Left renal cortex interstitium (tissue), 4 donors: ENCODE data around the gene FAM219A. TPM values are rescaled to one million over a fixed set of nuclear protein-coding genes. Genes with fewer than 3 reads are reported as not detected.

Experiments used
- DNase-seq, 4 donors: peaks; one replicate each; pipeline ENCODE4 v3.0.0-alpha.2; 2013; ENCODE audit warnings: low read depth in 4 of 4, low spot score in 2 of 4, missing footprints in 1 of 4
- polyA plus RNA-seq, 4 donors: library from polyadenylated mRNA; unstranded; fragments of 120-200 nt; gene quantifications; one replicate each; pipeline ENCODE4 v1.2.1, GENCODE V29; 2013; ENCODE audit not compliant: insufficient read length in 4 of 4

The FAM219A gene, protein sequence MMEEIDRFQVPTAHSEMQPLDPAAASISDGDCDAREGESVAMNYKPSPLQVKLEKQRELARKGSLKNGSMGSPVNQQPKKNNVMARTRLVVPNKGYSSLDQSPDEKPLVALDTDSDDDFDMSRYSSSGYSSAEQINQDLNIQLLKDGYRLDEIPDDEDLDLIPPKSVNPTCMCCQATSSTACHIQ
- 10 to 100 TPM; 12.9 to 15.2 (median 13.4) TPM for polyA plus RNA-seq

DNA sequence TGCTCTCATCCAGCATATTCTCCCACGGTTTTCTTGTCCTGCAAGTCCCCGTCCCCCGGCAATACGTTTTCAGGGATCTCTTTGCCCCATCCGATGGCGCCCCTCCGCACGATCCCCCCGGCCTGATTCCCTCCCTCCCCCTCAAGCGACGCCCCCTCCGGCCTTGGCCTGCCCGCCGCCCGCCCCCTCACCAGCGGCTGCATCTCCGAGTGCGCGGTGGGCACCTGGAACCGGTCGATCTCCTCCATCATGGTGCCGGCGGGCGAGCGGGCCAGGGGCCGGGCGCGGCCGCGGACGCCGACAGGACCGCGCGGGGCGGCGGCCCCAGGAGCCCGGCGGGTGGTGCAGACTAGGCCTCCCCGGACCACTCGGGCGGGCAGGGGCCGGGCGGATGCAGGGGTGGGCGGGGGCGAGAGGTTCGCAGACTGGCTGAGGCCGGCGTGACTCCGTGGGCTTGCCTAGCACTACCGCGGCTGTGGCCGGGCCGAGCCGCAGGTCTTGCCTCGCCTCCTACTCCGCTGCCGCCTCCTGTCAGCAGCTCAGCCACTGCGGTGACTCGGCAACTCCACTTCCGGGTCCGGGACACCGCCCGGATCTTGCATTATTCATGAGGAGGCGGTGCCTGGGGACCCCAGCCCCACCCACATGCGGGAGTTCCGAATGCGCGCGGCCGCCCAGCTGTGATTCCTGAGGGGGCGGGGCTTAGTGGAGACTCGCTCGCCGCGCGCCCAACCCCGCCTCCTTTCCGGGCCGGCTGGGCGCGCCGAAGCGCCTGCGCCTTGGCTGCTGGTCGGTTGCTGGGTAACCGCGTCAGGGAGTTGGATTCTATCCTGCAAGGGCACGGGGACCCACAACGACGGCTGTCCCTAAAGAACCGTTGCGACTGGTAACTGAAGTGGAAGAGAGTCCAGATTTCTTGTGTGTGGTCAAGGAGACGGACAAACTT, at the start of gene FAM219A, which contains the start of gene DNAI1:
Gene FAM219A, minus strand, starts transcription at position 558 of the 946 bp plus-strand sequence. Its CDS starts 307 bp downstream, at position 251.
Gene DNAI1, plus strand, starts transcription at position 793 of the 946 bp plus-strand sequence. CDS start 201 bp downstream, outside the sequence.
- peak; percentile 90 to 97 (median 94) for DNase-seq

DNA sequence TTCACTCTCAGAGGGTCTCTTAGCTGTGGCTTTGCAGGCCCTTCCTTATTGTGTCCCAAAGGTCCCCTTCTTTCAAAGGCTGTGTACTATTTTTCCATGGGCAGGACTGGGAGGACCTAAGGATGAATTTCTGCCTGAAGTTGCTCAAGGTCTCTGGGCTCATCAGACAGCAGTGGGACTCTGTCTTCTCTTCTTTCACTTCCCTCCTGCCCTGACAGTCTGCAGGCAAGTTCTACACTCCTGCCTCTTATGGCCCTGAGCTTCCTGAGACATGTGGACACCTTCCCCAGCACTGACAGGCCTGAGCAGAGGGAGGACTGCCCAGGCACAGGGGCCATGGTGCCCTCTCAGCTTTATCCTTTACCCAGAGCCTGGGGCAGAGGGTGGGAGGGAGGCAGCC, 49.6 kb upstream of the FAM219A start:
- DNase-seq = no peak

DNA sequence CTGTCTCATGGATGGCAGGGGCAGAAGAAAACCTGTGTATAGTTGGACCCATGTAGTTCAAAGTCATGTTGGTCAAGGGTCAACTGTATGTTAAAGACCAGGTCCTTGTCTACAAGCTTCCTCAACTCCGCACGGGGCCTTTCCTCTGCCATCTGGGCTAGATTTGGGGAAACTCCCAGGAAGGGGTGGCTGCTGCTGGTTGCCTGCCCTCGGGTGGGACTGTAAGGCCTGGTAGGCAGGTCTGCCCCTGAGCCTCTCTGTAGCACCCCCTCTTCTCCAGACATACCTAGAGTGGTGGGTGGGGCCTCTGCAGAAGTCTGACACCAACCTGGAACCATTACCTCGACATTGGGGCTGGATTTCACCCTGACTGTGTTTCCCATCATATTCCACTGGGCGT, 49.2 kb upstream of the FAM219A start:
- no peak for DNase-seq

DNA sequence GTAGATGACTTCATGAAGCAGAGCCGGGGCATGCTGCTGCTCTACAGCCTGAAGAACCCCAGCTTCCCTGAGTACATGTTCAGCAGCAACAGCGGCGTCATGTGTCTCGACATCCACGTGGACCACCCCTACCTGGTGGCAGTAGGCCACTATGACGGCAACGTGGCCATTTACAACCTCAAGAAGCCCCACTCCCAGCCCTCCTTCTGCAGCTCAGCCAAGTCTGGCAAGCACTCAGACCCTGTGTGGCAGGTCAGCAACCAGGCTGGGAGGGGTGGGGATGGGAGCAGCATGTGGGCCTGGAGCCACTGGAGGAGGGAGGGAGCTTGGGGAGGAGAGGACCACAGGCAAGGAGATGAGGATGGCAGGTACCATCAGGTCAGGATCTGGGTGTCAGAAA, 48.3 kb upstream of the FAM219A start:
- DNase-seq = no peak

DNA sequence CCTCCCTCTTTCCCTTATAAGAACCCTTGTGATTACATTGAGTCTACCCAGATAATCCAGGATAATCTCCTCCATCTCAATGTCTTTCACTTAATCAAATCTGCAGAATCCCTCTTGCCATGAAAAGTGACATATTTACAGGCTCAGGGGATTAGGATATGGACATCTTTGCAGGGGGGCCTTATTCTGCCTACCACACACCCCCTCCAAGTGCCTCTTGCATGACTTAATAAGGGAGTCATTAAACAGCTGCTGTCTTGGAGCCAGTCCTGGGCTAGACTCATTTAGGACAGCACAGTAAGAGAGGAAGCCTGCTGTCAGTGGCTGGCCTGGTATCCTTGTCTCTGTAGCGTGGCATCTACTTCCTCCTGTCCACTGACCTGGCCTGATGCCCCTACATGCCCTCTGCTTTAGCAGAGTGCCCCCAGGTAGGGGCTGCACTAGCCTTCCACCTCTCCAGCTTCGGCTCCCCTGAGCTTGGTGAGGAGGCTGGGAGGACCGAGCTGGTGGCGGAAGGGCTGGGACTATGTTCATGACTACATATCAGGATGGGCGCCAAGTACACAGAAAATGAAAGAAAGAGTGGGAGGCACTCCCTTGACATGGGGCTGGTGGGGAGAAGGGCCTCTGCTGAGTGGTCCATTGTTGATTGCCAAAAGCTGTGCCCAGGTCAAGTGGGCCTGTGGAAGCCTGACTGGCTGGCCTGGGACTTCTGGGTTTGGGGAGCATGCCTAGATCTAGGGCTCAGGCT, 47.2 kb upstream of the FAM219A start:
- no peak for DNase-seq

DNA sequence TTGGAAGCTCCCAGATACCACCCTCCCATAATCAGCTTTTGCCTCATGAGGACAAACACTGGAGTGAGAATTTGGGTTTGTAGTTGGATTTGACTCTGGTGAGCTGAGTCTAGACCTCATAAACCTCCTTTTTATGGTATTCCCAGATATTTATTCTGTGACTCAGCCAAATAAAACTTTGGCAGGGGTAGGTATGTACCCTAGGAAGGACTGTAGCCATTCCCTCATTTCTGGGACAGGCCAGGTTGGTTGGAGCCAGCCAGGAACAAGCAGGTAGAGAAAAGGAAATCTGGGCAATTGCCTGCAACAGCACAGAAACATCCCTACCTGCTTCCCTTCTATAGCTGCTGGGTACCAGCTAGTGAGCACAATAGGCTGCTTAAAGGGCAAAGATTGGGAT, 45.0 kb upstream of the FAM219A start:
- no peak for DNase-seq

DNA sequence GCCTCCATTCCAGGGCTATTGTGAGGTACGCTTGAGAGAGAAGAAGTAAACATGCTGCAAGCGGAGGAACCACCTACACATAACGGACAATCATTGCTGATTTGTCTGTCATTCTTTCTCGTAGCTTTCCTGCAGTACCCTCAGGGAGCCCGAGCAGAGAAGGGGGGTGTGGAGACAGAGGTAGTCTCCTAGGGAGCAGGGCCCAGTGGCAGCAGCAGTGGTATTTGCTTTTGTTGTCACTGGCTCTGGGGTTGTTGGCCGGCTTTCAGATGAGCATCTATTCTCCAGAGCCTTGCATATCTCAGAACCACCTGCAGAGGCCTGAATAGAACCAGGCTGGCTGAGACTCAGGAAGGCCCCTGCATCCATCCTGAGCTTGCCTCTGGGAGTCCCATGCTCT, 44.5 kb upstream of the FAM219A start:
- no peak for DNase-seq

DNA sequence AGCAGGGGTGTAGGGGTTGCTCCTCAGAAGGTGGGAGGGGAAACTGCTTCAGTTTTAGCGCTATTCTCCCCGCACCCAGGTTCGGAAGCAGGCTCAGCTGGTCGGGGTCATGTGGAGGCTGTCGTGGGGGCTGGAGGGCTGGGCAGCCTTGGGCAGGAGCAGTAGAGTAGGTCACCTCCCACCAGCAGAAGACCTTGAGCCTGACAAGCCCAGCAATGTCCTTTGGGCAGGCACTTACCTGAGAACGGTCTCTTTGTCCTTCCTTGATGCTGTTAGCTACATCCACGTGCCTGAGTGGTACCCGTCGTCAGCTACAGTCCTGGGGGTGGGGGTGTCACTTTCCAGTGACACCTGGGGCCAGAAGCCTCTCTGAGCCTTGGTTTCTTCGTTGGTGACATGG, 44.1 kb upstream of the FAM219A start:
- no peak for DNase-seq

DNA sequence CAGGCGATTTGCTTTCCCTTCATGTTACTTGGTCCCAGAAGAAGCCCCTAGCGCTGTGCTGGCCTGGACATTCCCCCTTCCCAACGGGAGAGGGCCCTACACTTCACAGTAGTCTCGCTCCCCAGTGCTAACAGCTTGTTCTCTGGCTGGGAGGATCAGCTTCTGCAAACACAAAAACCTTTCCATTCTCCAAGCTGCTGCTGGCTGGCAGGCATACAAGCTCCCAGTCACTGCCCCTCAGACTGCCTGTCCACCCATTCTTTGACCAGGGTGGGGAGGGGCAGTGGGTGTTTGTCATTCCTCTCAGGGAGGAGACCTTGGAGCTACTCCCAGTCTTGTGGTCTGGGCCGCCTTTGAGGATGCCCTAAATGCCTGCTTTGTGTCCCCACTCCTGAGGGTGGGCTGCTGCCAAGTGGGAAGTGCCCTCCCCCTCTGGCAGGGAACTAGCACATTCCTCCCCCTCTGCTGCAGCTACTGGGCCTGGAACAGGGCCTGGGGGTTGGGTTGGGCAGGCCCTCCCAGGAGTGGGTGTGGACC, 43.6 kb upstream of the FAM219A start:
- DNase-seq = no peak

DNA sequence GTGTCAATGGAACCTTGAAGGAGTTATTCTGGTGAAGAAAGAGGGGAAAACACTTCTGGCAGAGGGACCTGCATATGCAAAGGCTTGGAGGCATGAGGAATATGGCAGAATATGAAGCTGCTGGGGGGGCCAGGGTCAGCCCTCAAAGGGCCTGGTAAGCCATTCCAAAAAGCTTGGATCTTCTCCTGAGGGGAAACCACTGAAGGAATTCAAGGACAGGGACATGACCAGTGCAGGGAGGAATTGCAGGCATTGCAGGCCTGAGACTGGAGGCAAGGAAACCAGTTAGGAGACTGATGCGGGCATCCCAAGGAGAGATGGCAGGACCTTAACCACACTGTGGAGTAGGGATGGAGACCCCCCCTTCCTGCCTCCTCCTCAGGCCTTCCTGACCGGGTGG, 43.0 kb upstream of the FAM219A start:
- DNase-seq = no peak

DNA sequence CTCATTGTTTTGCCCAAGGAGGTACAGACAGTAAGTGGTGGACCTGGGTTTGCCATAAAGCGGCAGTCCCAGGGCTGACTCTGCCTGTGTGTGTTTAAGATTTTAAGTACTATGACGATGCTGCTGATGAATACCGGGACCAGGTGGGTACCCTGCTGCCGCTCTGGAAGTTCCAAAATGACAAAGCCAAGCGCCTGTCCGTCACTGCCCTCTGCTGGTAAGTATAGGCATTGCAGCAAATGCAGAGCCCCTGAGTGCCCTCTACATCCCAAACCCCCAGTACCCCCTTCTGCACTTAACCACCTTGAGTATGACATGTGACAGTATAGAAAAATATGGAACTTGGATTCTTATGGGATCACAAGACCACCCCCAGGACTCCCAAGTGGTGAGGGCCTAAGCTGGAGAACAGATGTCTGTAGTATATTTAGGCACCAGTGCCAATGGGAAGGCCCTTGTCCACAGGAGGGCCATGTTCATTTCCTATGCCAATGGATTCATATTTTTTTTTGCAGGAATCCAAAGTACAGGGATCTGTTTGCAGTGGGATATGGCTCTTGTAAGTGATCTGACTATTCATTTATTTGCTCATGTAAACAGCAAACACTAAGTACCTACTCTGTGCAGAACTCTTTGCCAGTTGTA, 42.4 kb upstream of the FAM219A start:
- no peak for DNase-seq

DNA sequence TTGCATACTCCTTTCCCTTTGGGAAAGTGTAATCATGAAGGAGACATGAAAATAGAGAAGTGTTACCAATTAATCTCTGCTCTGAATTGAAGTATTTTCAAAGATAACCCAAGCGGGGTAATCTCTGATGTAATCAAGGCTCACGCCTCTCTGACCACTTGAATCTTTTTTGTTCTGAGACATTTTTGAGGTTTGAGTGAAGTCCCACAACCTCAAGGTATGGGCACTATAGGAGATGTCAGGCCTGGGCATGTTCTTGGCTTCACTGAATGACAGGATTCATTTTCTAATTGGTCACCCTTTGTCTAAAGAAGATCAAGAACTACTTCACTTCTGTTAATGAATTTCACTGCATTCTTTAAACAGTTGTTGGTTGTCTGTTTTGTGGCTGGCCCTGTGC, 40.7 kb upstream of the FAM219A start:
- DNase-seq = no peak

DNA sequence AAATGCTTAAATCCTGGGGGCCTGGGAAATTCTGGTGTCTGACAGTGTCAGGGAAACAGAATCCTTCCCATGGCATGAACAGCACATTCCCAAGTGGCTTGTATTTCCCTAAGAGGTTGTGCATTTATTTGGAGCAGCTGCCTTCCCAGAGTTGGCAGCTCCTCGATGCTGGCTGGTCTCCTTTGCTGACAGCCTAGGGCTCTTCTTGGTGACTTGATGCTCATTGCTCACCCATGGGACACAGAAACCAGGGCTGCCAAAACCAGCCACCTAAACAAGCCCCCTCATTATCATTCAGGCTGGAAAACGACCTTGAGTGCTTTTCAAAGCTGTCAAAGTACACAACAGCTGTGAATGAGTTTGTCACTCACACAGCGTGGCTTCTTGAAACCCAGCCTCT, 40.2 kb upstream of the FAM219A start:
- no peak for DNase-seq

DNA sequence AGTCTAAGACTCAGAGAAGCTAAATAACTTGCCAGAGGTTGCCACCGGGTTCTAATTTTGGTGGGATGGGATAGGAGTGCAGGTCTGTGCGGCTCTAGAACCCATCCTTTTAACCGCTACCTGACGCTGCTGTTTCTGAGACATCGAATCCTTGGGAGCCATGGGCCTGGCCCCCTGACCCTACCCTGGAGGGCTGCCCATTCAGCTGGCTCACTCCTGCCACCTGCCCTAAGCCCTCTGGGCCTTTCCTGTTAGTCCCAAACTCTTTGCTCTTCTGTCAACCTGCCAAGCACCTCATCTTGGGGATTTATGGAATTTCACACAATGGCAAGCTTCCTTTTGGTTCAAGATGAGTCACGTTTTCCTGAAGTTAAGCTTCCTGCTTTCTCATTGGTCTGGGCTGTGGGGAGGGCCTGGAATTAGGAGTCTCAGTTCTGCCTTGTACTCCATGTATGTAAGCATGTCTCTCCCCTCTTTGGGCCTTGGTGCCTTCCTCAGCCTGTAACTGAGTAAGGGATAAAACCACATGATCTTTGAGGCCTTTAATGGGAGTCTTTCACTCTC, 37.9 kb upstream of the FAM219A start:
- no peak for DNase-seq

DNA sequence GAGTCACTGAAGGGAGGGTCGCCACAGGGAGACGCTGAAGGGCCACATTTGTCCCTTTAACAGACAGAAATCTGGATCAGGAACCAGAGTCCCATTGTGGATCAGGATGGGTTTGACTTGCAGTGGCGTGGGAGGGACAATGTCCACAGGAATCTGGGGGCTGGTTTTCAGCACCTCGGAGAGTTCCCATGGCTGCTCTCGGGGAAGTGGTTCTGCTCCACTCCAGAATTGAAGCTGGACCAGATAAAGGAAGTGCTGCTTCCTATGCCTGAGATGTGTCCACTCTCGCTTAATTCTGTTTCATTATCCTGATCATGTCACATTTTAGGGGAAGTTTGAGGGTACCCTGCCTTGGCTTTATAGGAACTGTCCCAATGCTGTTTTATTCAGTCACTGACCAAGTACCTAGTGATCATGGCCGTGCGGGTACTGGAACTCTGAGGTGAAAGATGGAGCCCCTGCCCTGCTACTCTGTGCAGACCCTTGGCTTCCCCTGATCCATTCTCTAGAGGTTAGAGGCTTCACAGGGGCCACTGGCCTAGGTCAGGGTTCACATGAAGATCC, 35.7 kb upstream of the FAM219A start:
- peak in 3 of 4 donors; percentile 35 to 62 (median 42) for DNase-seq

DNA sequence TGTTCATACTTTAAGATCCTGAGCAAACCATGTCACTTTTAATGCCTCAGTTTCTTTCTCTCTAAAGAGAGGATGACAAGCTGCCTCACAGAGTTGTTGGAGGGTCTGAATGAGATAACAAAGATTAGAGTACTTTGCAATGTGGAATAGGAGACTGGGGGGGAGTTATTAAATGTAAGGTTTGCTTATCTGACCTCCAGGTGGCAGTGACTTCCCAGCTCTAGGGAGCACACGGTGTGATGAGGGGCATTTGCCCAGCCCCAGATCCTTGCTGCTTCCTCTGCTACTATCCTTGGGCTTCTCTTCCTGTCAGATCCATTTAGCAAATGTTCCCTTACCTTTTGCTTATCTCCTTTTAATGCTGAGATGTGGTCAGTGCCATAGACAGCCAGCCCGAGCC, 33.7 kb upstream of the FAM219A start:
- DNase-seq = no peak

DNA sequence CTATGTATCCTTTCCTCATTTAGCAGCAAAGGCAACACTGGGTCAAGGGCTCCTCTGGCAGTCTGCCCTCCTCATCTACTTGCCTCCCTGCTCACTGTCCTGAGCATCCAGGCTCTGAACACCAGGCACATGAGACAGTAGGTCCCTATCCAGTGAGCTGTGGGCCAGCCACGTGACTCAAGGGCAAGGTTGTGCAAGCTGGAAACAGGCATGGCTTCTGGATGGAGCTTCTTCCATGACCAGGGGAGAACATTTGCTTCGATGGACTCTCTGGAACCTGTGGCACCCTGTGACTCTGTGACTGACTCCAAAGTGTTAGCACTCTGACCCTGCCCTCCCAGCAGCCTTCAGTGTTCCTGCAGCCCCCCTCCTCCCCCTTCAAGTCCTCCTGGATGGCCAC, 33.2 kb upstream of the FAM219A start:
- no peak for DNase-seq

DNA sequence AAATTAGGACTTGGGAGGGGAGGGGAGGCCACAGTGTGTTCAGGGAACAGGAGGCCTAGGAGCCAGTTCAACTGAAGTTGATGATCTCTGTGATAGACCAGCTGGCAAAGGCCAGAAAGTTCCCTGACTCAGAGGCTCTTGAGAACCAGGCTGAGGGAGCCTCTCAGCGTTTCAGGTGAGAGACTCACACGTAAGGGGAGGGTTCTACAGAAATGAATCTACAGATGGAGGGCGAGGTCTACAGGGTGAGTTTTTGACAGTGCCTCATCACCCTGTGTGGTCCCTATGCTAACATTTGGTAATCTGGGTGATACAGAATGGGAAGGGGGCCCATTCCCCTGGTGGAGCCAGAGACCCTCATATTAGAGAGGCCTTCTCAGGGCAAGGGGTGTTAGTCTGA, 32.4 kb upstream of the FAM219A start:
- DNase-seq = no peak

DNA sequence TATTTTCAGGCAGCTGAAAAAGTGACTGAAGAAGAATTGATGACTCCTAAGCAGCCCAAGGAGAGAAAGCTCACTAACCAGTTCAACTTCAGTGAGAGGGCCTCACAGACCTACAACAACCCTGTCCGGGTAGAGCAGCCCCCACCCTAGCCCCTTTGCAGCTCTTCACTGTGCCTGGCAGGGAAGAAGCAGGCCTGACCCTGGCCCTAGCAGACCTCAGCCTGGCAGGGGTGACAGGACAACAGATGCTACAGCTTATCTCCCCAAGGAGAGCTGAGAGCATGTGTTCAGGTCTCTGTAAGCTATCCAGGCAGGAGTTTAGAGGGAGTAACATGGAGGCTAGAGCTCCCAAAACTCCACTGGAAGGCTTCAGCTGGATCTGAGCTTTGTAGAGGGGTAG, 32.0 kb upstream of the FAM219A start:
- DNase-seq = no peak

DNA sequence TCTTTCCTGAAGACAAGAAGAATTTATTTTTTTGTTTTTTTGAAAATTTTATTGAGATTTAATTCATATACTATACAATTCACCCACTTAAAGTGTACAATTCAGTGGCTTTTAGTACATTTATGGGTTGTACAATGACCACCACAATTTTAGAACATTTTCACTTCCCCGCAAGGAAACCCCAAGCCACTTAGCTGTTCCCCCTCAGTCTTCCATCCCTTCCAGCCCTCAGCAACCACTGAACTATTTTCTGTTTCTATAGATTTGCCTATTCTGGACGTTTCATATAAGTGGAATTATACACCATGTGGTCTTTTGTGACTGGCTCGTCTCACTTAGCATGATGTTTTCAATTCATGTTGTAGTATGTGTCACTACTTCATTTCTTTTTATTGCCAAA, 28.2 kb upstream of the FAM219A start:
- no peak for DNase-seq
